Measurements from ENCODE around the gene MYO9A.

- no peak for TF ChIP-seq CTCF (tag by site-specific recombination; IDR thresholded peaks at IDR 0.05)
- no peak for TF ChIP-seq ZNF629 (tag by site-specific recombination; IDR thresholded peaks at IDR 0.05)
- TF ChIP-seq ZNF830 (tag by site-specific recombination; IDR thresholded peaks at IDR 0.05; ENCODE audit: low read depth) = no peak
- no peak for TF ChIP-seq PRDM1 (tag by site-specific recombination; IDR thresholded peaks at IDR 0.05)
- no peak for TF ChIP-seq REPIN1 (tag by site-specific recombination; IDR thresholded peaks at IDR 0.05; ENCODE audit: low read depth)
- TF ChIP-seq YY1 (tag by site-specific recombination; IDR thresholded peaks at IDR 0.05) = no peak
- TF ChIP-seq REST (tag by site-specific recombination; IDR thresholded peaks at IDR 0.05) = no peak
- TF ChIP-seq ZNF747 (tag by site-specific recombination; IDR thresholded peaks at IDR 0.05) = no peak
- TF ChIP-seq ZFP37 (tag by site-specific recombination; IDR thresholded peaks at IDR 0.05) = no peak
Observed at GRCh38 chr15:71804695-71805470, 313.1 kb downstream of the MYO9A start.
